NOMO-1 treated with DMSO at 0.1 percent for 48 hours (cell line): Measurements from ENCODE around the gene TTBK1.

Experiments used
- DNase-seq: peaks from one replicate; lab custom pipeline; 2025; ENCODE audit not compliant: unreplicated experiment; lab: John Stamatoyannopoulos, UW

Gene TTBK1

DNA sequence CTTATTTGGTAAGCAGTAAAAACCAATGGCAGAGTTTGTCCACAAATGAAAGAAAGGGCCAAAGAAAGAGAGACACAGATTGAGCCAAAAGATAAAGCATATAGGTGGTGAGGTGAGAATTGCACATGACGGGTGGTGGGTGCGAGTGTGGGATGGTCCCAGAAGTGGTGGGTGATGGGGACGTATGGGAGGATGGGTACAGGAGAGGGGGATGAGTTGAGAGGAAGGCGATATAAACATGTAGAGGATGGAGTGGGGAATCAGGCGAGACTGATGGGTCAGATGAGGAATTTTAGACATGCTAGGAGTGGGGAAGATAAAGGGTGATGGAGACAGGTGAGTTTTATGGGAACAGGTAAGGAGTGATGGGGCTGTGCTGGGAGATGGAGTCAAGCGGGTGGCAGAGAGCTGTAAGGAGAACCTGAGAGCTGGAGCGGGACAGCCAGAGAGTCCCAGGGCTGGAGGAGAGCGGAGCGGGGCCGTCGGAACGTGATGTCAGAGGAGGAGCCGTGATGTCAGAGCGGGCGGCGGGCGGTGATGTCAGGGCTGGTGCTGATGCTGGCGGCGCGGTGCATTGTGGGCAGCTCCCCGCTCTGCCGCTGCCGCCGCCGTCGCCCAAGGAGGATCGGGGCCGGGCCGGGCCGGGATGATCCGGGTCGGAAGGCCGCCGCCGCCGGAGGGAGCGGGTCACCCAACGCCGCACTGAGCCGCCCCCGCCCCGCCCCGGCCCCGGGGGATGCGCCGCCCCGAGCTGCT is at the start of gene TTBK1:
TSS of gene TTBK1 (plus strand) at position 574 of the 756 bp plus-strand sequence. CDS start 3,180 bp downstream, outside the sequence.
- DNase-seq = no peak

DNA sequence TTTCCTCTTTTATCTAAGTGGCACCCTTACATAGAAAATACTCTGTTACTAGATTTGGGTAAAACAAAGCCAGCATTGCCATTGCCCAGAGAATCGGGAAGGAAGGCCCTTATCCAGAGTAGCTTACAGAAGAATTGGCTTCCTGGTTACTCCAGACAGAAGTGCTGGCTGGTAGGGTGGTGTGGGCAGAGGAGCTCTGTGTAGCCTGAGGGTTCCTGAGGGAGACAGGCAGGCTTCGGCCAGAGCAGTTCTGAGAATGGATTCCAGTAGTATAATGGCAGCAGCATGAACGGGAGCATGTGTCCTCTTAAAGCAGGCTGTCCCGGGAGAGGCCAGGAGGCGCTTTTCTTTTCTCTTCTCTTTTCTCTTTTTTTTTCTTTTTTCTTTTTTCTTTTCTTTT is 49.4 kb upstream of the TTBK1 start:
- no peak for DNase-seq

DNA sequence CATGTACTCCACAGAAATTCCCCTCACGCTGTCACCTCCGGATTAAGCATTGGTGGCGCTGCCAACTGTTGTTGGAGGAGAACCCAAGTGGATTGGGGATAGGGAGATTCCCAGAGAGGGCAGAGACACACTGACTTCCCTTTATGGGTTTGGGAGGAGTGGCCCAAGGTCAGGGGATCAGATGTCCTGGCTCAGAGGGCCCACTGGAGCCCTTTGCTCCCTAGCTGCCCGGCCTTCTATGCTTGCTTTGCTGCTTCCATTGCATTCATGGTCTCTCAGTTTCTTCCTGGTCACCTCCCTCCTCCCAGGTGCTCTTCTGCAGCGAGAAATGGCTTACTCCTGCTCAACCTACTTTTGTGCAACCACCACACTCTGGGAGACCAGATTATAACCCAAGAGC is 46.9 kb upstream of the TTBK1 start:
- DNase-seq = no peak

DNA sequence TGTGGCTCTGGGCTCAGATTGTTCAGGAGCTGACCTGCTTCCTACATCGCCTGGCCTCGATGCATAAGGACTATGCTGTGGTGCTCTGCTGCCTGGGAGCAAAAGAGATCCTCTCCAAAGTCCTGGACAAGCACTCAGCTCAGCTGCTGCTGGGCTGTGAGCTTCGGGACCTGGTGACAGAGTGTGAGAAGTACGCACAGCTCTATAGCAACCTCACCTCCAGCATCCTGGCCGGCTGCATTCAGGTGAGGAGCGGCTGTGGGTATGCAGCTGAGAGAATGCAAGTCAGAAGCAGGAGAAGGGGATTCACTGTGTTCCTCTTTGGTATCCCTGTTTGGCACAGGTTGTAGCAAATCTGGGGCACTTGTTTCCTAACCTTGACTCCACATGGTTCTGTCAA is 43.4 kb upstream of the TTBK1 start:
- no peak for DNase-seq

DNA sequence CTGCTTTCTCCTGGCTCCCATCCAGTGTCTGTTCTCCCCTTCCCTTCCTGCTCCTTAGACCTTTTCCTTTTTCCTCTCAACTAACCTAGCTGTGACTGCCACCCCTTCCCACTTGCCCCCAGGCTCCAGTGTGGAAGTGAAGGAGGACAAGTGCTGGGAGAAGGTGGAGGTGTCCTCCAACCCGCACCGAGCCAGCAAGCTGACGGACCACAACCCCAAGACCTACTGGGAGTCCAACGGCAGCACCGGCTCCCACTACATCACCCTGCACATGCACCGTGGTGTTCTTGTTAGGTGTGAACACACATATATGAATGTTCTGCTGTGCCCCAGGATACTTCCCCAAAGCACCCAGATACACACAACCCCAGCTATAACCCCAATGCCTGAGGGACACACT is 42.7 kb upstream of the TTBK1 start:
- no peak for DNase-seq

GRCh38 chr6:43202451-43202850 is 40.8 kb upstream of the TTBK1 start:
- no peak for DNase-seq

GRCh38 chr6:43203029-43203717 is 40.1 kb upstream of the TTBK1 start:
- no peak for DNase-seq

- DNase-seq = no peak
Measured at GRCh38 chr6:43203718-43204095, 39.6 kb upstream of the TTBK1 start.

DNA sequence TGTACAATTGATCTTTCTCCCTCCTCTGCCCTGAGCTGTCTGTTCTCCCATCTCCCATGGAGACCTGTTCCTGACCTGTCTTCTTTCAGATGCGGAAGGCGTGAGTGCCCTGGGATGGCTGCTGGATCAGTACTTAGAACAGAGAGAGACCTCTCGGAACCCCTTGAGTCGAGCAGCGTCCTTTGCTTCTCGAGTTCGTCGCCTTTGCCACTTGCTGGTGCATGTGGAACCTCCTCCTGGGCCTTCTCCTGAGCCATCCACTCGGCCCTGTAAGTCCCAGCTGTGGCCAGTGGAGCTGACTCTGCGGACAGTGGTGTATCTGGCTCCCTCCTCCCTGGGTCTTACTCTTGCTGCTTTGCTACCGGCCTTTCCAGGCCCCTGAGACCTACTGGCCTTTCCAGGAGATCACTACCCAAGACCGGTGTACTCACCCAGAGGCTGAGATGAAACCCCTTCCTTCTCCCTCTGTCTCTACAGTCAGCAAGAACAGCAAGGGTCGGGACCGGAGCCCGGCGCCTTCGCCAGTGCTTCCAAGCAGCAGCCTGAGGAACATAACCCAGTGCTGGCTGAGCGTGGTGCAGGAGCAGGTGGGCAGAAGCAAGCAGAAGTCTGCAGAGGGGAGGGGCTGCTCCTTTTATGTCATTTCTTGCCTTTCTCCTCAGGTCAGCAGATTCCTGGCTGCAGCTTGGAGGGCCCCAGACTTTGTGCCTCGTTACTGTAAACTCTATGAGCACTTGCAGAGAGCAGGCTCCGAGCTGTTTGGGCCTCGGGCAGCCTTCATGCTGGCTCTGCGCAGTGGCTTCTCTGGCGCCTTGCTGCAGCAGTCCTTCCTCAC is 38.8 kb upstream of the TTBK1 start:
- DNase-seq = no peak

- no peak for DNase-seq
Measured at GRCh38 chr6:43205849-43206248, 37.4 kb upstream of the TTBK1 start.

DNA sequence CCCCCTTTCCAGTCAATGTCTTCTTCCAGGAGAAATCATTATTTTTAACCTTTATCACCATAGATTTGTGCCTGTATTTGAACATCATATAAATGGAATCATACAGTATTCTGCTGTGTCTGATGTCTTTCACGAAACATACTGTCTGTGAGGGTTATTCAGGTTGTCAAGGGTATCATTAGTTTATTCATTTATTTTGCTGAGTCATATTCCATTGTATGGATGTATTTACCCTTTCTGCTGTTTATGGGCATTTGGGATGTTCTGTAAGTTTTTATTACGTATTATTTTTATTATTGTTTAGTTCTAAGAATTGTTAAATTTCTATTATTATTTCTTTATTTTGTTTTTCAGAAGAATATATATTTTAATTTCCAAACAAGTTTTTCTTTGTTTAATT is 36.0 kb upstream of the TTBK1 start:
- no peak for DNase-seq

GRCh38 chr6:43211955-43212354 is 31.3 kb upstream of the TTBK1 start:
- no peak for DNase-seq

- no peak for DNase-seq
Measured at GRCh38 chr6:43213431-43213830, 29.9 kb upstream of the TTBK1 start.

DNA sequence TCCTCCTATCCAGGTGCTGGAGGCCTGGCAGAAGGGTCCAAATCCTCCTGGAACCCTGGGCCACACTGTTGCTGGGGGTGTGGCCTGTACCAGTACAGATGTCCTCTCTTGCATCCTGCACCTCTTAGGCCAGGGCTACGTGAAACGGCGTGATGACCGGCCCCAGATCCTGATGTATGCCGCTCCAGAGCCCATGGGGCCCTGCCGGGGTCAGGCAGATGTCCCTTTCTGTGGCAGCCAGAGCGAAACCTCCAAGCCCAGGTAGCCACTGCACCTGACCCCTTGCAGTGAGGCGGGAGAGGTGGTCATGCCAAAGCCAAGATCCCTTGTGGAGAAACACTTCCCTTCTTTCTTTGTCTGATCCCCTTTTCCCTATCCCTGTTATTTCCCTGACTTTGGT is 28.2 kb upstream of the TTBK1 start:
- no peak for DNase-seq

GRCh38 chr6:43216200-43216599 is 27.1 kb upstream of the TTBK1 start:
- DNase-seq = no peak

DNA sequence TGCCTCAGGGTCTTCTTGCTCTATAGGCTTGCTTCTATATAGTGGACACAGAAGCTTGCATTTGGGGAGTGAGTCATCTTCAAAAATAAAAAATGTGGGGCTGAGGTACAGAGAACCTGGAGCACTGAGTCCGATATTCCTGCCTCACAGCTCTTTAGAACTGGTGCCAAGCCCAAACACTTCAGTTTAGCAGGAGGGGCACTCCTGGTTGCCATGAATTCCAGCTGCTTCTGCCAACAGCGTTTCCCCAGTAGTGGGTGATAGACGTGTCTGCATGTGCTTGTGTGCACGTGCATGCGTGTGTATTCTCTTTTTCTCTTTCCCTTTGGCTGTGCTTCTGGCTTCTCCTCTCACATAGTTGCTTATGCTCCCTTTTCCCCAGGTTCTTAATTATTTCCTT is 25.9 kb upstream of the TTBK1 start:
- no peak for DNase-seq

- DNase-seq = no peak
Measured at GRCh38 chr6:43219119-43219518, 24.2 kb upstream of the TTBK1 start.

- no peak for DNase-seq
Measured at GRCh38 chr6:43219814-43220213, 23.5 kb upstream of the TTBK1 start.

GRCh38 chr6:43220439-43220951 is 22.8 kb upstream of the TTBK1 start:
- no peak for DNase-seq

DNA sequence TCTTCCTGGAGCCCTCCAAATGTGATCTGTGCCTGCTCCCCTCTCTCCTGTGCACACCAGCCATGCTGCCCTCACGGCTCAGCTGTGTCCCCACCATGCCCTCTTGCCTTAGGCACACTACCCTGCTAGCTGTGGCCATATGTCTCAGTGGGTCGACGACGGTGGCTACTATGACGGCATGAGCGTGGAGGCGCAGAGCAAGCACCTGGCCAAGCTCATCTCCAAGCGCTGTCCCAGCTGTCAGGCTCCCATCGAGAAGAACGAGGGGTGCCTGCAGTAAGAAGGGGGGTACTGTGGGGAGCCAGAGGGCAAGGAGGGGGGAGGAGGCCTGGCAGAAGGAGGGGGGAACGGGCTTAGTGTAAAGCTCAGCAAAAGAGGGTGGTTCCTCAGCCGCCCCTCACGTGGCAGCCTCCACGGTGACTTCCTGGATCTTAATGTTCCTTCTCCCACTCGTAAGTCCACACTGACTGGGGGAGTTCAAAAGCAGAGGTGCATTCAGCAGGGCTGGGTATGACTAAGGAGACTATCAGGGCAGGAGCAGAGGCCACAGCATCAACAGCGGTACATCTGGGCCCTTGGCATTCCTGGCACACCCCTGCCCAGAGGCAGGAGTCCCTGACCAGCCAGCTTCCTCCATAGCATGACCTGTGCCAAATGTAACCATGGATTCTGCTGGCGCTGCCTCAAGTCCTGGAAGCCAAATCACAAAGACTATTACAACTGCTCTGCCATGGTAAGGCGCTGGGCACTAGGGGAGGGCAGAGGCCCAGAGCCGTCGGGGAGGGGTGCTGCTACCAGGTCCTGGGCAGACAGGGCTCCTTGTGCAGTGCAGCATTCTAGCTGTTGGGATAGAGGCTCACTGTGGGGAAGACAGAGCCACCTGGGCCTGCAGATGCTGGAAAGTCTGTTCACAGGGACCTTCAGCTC is 22.0 kb upstream of the TTBK1 start:
- DNase-seq = no peak
